GM06990 (cell line): Measurements from ENCODE around the gene SLC4A5.
A peak's percentile ranks its signal among the peaks of the same experiment; 100 is the strongest.

Experiments
- DNase-seq: peaks from one replicate; pipeline ENCODE4 v3.0.0-alpha.2; 2011; ENCODE audit not compliant: insufficient read length; ENCODE audit errors: extremely low read depth
- H3K27me3 ChIP-seq: replicated peaks from 2 replicates; pipeline ENCODE4 v1.6.0; 2011; ENCODE audit warnings: low read length; ENCODE audit not compliant: control insufficient read depth, insufficient read depth
- H3K36me3 ChIP-seq: 2 replicates; pipeline ENCODE4 v1.5.1; 2011; ENCODE audit warnings: low read length; ENCODE audit not compliant: control insufficient read depth, insufficient read depth
- H3K4me3 ChIP-seq: replicated peaks from 2 replicates; pipeline ENCODE4 v1.5.1; 2011; ENCODE audit warnings: low read depth, mild to moderate bottlenecking, control low read depth, low read length
- CTCF ChIP-seq: IDR thresholded peaks from 2 replicates; pipeline ENCODE4 v1.5.1; 2011; ENCODE audit warnings: low read length, control low read depth, mild to moderate bottlenecking, inconsistent platforms; ENCODE audit not compliant: insufficient read depth, poor library complexity, severe bottlenecking

SLC4A5 gene

DNA sequence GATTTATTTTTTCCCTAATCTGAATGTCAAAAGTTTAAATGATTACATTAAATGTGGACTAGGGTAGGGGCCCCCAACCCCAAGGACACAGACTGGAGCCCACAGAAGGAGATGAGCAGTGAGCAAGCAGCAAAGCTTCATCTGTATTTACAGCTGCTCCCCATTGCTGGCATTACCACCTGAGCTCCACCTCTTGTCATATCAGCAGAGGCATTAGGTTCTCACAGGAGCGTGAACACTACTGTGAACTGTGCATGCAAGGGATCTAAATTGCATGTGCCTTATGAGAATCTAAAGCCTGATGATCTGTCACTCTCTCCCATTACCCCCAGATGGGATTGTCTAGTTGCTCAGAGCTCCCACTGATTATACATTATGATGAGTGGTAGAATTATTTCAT lies 168.3 kb downstream of the SLC4A5 start:
- no peaks in the 10 kb centered on the region for H3K27me3 ChIP-seq
- no peak for DNase-seq
- H3K4me3 ChIP-seq = peak overlapping the region; percentile 28
- H3K36me3 ChIP-seq = peaks cover 2% of the 10 kb centered on the region; the same call in 1 of the 2 replicates
- TF ChIP-seq CTCF = no peak

DNA sequence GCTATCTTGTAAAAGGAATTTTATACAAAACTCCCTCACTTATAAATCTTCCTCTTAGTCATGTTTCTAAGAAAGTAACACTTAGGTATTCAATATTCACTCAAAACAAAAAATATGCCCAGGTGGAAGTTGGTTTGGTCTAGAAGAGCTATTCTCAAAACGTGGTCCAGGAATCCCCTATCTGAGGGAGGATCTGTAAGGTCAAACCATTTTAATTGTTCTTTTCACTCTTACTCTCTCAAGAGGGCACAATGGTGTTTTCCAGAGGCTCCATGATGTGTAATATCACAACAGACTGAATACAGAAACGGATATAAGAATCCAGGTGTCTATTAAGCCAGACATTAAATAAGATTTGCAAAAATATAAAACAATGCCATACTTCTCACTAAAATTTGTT lies 174.5 kb downstream of the SLC4A5 start:
- no peaks in the 10 kb centered on the region for H3K27me3 ChIP-seq
- no peak overlapping the region for H3K4me3 ChIP-seq
- peaks cover 13% of the 10 kb centered on the region for H3K36me3 ChIP-seq
- TF ChIP-seq CTCF = no peak
- no peak for DNase-seq
